ENCODE results near the gene GRB10.

GRB10 gene

DNA sequence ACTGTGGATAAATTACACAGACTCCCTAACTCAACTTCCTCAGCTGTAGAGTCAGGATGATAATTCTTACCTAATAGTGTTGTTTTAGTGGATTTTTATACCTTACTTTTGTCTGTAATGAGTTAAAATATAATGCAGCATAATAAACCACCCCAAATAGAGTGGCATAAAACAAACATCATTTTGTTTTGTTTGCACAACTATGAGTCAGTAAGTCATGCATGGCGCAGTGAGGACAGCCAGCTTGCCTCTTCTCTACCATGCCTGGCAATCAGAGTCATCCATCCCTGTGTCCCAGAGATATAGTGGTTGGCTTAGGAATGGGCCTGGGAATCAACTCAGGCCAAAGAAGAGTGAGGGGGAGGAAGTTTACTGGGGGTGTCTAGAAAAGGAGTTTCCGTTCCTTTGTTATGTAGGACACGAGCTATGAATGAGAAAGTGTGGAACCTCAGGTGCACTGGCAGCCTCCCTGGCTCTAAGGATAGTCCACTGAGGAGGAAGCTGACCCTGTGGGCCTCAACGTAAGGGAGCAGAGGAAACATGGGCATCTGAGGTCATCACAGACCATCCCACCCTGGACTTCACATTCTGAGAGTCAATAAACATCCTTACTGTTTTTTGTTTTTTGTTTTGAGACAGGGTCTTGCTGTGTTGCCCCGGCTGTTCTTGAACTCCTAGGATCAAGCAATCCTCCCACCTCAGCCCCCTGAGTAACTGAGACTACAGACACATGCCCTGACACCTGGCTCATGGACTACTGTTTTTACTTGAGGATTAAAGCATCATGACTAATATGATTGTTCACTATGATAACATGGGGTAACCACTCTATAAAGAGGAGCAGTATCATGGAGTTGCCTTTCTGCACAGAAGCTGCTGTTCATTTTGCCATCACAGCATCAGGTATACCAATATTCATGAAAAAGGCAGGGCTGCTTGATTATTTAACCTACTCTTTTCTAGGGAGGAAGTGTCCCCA is 21.0 kb upstream of the GRB10 start:
- DNase-seq (ENCODE audit: low spot score) = no peak

DNA sequence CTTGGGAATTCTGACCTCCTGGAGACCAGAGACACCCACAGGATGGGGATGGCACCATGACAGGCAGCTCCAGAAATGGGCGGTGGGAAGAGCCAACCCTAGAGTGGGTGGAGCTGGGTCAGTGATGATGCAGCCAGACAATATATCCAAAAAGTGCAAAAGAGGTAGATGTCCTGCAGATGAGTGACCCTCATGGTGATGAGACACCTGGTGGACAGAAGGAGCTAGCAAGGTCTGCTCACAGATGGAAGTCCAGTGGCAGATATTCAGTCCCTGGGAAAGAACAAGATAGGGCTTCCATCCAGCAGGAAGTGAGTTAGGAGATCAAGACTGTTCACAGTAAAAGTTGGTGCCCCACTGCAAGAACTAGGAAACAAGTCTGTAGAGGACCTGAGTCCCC is 19.2 kb upstream of the GRB10 start:
- no peak for DNase-seq (ENCODE audit: low spot score)

DNA sequence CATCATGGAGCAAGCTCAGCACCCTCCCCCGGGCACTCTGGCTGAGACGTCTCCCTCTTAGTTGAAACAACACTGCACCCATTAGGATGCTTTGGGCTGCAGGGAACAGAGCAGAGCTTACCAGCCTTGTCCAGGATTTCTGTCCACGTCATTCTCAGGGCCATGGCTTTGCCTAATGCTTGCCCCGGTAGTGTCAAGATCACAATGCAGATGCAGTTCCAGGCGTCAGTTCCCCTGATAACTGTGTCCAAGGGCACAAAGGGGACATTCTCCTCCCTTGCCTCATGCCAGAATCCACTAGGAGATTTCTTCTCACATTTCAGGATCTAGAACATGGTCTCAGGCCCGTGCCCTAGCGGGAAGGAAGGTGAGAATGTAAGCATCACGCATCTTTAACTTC is 17.2 kb upstream of the GRB10 start:
- DNase-seq (ENCODE audit: low spot score) = no peak

DNA sequence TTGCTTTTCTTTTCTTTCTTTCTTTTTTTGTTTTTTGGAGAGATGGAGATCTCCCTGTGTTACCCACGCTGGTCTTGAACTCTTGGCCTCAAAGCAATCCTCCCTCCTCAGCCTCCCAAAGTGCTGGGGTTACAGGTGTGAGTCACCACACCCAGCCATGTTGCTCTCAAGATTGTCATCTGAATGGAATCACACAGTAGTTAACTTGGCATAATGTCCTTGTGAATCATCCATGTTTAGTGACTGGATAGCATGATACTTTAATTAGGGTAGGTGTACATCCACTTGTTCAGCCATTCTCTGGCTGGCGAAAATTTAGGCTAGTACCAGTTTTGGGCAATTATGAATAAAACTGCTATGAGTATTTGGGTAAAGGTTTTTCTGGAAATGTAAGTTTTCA is 15.4 kb upstream of the GRB10 start:
- DNase-seq (ENCODE audit: low spot score) = no peak

DNA sequence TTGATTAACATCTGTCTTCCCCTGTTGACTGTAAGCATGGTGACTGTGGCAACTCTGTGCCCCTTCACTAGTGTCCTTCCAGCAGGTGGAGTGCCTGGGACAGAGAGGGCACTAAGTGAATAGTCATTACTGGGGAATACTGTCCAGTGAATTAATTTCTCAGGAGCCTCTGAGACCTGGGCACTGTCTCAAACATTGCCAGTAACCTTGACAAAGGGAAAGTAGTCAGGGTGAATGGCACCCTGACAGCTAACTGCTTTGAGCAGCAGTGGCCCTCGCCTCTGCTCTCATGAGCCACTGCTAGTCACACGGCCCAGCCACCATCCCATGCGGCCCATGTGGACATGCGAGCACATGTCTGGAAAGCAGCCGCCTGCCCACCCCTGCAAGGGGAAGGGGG is 13.1 kb upstream of the GRB10 start:
- no peak for DNase-seq (ENCODE audit: low spot score)

DNA sequence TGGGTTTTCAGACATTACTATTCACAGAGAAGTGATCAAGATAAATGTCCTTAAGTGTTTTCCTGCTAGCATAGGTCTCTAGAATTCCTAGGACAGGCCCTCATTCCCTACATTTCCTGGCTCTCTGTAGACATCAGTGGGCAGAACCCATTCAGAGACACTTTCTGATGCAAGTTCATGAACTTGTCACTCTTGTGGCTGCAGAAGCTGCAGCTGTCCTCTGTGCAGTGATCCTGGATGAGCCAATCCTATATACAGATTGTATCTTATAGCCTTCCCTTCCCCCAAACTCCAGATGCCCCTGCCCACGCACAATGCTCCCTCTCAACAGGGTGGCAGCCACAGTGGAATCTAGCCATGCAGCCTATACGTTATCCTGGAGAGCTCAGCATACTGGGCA is 12.6 kb upstream of the GRB10 start:
- DNase-seq (ENCODE audit: low spot score) = no peak

DNA sequence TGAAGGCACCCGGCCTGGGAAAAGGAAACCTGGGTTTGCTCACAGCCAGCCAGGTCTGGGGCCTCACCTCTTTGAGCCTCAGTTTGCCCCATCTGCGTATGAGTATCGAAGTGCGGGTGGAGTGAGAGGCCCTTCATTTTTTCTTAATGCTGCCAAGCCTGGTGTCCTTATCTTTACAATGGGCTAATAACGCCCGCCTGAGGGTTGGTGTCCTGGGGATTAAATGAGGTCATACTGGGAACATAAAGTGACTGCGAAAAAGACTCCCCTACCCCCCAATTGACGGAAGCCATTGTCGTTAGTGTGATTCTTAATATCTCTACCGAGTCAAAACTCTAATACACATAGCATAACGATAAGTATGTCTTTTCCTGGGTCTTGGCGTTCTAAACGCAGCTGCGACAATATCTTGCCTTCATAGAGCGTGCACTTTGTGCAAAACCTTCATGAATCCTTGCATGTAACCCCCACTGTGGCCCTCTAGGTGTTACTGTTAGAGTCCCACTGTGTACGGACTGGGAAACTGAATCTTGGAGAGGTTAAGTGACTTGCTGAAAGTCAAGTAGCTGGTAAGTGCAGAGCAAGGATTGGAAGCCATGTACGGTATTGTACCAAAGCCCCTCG is 11.4 kb upstream of the GRB10 start:
- DNase-seq (ENCODE audit: low spot score) = no peak

DNA sequence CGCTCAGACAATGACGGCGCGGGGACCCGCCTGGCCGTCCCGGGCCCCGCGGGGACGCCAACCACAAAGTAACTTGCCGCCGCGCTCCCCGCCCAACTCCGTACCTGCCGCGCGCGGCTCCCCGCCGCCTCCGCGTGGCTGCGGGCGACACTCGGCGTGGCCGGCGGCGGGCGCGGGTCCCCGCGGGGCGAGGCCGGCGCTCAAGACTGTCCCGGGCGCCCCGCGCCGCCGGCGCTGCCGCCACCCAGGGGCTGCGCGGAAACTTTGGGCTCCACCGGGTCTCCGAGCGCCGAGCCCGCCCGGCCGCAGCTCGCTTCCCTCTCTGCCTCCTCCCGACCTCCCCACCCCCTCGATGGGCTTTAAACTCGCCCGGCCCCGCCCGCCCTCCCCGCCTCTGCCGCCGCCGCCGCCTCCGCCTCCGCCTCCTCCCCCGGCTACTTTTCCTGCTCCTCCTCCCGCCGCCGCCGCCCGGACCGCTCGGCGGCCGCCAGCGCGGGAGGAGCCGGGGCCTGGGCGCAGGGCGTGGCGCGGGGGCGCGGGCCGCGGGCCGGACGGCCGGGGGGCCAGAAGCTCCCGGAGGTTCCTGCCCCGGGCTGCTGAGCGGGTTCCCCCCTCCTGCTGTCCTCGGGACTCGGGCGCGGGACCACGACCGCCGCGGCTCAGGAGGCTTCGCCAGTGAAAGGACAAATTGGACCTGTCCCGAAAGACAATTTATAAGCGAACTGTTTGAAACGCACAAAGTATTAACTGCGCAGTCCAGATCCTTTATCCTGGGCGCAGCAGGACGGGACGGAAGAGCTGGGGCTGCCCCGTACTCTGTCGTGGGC is 10.6 kb upstream of the GRB10 start:
- peak; percentile 39 for DNase-seq (ENCODE audit: low spot score)

DNA sequence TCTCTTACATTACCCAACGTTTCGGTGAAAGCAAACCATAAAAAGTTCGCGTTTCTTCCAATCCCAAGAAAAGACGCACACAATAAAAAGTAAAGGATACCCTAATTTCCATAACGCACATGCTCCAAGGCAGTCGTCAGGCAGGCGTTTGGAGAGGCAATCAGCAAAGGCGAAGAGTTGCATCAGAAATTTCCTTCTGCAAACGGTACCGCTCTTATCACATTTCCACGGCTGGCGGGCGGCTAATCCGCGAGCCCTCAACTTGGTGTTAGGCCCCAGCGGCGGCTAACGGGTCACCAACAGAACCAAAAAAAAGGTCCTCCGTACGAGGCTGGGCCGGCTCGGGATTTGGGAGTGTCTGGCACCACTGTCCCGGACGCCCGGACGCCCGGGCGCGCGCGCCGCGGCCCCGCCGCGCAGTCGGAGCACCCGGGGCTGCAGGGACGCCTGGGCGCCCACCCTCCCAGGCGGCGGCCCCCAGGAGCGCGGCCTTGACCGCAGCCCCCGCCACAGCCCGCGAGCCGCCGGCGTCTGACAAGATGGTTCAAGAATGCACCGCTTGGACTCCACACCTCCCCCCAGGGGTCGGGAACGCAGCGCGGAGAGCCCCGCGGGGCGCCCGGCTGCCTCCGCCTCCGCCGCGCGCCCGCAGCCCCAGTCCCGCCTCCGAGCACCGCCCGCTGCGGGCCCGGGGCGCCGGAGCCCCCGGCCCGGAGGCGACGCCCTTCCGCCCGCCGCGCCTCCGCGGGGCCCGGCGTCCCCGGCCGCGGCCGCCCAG is 9.8 kb upstream of the GRB10 start:
- DNase-seq (ENCODE audit: low spot score) = no peak

DNA sequence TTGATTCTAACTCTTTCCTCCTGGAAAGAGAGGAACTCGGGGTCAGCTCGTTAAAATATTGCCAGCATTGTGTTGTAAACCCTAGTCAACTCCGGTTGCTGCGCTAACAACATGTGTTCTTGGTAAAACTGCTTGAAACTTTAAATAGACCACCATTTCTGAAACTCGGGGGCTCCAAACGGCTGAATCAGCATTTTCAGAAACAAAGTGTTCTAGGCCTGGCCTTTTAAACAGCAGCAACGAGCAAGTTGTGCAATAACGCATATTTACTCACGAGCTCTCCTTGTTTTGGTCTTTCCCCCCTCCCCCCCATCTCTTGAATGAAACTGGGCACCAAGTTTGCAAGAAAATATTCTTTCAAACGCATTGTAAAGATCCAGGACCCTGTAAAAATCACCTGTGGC is 9.2 kb upstream of the GRB10 start:
- DNase-seq (ENCODE audit: low spot score) = no peak

DNA sequence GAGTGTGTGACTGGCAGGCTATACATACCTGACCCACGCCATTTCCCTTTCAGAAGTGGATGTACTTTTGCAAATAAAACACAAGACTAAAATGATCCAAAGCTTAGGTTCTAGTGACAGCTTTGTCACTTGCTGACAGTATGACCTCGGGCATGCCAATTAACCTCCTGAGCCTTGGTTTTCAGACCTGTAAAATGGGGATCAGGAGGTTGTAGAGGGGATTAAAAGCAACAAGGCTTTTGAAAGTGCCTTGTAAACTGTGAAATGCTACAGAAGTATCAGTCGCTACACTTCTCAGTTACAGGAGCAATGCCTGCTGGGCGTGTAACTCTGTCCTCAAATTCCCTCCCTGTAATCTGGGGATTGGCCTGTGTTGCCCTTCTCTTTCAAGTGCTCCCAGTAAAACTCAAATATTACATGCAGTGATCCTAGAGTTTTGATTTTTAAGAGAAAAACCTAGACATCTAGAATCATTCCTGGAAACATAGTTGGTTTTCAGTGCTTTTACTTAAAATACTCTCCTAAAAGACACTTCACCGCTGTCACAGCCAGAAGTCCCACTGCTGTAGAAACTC is 8.8 kb upstream of the GRB10 start:
- no peak for DNase-seq (ENCODE audit: low spot score)

DNA sequence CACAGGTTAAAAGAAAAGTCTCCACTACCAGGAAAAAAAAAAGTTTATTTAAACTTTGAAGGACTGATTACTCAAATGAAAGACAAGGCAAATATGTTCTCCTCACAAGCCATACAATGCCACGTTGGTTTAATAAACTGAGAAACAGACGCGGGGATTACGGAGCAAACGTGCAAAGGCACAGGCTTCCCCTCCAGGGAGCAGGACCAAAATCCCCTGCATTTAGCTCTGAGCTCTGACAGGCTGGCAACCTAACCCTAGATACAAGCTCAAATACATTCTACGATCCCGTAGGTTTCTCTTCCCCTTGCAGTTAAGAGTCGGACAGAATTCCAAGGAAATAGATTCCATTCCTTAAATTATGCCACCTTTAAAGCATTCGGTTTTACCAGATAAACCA is 7.7 kb upstream of the GRB10 start:
- DNase-seq (ENCODE audit: low spot score) = no peak

DNA sequence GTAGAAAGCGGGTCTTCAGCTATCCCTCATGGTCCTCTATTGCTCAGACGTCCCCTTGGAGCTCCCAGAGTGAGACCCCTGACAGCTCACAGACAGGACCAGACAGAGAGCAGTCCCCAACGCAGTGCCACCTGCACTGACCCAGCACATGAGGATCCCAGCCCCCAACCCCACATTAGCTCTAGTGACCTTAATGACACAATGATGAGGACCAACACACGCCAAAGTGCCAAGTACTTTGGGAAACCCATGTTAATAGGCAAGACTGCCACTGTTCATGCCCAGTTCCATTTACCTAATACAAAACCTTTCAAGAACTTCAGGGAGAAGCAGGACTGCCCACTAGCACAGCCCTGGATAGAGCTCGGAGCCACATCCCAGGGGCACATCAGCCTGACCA is 5.7 kb upstream of the GRB10 start:
- DNase-seq (ENCODE audit: low spot score) = no peak

DNA sequence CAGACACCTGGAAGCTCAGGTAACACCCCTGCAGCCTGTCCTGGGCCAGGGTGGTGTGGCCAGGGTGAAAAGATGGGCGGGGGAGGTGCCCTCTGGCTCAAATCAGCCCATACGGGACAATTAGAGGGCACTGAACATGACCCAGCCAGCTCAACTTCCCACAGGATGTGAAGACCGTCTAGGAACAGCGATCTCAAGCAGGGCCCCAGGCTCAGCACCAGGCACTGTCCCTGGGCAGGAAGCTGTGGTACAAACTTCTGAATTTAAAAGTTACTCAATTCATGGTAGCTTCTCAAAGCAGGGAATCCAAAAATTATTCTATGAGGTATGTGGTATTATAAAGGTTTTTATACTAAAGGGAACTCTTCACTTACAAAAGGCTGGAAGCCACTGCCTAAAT is 5.1 kb upstream of the GRB10 start:
- no peak for DNase-seq (ENCODE audit: low spot score)

DNA sequence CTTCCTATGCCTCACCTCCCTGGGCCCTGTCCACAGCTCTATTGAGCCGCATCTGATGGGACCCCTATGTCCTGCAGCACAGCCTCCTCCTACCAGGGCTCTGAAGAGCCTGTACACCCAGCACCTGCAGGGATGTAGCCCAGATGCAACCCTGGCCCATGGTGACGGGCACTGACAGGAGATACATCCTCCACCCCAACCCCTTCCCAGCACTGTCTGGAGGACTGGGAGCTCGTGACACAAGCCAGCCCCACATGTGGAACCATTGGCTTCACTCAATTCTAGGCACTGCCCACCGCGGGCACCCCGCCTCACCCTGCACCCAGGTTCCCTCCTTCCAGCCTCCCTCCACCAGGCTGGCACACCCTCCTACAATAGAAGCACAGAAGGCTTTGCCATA is 2.6 kb upstream of the GRB10 start:
- DNase-seq (ENCODE audit: low spot score) = no peak

DNA sequence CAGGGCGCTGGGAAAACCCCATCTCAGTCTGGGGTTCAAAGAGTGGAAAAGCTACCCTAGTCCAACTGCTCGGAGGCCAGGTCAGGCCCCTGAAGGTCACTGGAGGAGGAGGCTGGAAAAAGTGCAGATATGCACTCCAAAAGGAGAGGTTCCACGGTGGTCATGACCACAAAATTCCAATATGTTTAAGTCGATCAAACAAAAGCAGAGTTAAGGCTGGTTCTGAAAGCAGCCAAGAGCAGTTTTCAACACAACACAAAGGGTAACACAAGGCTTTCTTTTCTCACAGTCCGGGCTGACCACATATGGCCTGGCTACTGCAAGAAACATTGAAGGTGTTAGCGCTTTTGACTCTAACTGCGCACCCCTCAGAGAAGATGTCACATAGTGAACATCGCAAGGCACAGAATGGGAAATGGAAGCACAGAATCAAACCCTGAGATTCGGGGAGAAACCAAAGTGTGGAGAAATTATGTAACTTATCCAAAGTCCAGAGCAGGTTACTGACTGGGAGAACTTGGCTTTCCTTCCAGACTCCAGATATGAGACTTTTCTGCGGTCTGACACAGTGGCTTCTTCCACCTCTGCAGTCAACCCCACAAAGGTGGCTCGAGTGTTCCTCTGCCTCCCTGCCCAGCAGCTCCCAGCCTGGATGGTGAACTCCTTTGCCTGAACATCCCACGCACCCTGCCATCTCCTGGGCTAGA is 1.3 kb upstream of the GRB10 start:
- DNase-seq (ENCODE audit: low spot score) = no peak

DNA sequence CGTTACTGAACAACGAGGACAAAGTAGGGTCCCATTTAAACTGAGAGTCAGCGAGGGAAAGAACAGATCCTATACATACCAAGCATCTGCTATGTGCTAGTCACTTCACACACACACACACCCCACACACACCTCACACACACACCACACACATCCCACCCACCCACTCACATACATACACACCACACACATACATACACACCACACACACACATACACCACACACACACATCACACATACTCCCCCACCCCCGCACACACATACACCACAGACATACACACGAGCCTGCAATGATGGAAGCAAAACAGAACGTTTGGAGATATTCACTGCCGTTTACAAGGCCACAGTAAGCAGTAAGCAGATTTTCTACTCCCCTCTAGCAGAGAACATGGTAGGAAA is 607 bp upstream of the GRB10 start:
- no peak for DNase-seq (ENCODE audit: low spot score)

DNA sequence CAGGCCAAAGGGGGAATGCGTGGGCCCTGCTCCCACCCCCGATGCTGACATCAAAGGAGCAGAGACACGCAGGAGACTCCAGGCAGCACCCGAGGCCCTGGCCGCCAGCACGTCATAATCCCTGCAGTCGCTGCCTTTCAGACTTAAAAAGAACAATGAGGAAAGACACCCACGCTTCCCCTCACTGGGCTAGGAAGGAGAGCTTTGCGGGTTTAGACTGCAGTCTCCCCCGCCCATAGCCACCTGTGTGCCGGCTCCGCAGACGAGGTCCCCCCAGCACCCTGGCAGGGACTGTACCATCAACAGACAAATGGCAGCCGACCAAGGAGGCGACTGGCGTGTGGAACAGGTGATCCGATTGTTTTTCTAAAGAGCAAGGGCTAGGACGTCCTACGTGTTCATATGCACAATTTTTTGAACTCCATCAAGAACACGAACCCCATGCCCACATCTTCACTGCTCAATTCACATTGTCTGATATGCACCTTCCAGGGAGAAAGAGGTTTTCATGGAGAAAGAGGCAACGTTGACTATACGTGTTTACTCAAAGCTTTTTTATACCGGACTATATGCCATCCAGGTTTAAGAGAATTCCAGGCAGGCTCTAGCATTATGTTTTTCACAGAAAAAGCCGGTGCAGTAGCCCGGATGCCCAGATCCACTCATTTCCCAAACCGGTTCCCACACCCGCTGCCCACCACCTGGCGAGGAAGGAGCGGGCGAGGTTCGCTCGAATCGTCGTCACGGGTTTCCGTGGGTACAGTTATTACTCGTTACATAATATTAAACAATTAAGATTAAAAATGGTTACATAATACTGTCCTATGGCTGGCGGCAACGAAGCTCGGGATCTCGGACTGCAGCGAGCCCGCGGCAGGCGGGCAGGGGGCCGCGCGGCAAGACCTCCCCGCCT is 1.1 kb downstream of the GRB10 start:
- DNase-seq (ENCODE audit: low spot score) = peak; percentile 54

DNA sequence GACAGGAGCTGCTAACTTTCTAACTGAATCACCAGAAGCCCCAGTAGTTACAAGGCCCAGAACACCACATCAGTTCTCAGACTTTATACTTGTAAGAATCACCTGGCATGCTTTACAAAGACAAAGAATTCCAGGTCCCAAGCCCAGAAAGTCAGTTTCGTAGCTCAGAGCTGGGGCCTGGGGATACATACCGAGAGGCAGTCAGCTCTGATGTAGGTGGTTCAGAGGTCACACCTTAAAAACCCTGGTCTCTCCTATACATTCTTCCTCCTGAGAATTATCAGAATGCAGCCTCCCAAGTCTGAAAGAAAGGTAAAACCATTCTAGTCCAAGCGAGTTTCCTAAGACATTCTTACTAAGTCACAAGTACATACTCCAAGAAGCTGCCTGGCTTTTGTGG is 2.3 kb downstream of the GRB10 start:
- no peak for DNase-seq (ENCODE audit: low spot score)

DNA sequence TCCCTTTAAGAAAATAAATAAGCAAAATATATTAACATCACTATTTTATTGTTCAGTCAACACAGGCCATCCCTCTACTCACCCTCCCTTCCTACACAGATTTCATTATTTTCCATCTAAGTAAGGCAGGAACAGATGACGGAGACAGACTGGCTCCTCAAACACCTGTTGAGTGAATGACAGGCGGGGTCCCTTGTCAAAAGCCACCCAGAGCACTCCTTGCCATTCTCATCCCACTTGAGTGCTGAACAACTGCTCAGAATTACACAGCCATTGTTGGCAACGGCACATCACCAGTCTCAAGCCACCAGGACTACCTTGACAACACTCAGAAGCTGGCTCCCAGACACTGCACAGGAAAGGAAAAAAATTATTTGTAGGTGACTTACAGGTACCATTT is 3.3 kb downstream of the GRB10 start:
- DNase-seq (ENCODE audit: low spot score) = no peak
